HS-27A (cell line): ENCODE measurements around the gene CCER1.
"Not testable (repeated sequence)": the region's sequence is repeated elsewhere in the genome, so short reads cannot be mapped to it uniquely, and the experiment has no call there.

Experiments
- DNase-seq: peaks from one replicate; pipeline ENCODE4 v3.0.0-alpha.2; 2012; ENCODE audit warnings: low read depth, missing footprints

CCER1 gene

GRCh38 chr12:90954921-90955320 is at the start of gene CCER1:
TSS of gene CCER1 (minus strand) at chr12:90955176. CDS start at chr12:90954742, 434 bp downstream.
- DNase-seq, result no peak

- DNase-seq, result no peak
These were observed 48.8 kb upstream of the CCER1 start for GRCh38 chr12:91003737-91004136.

- no peak for DNase-seq
These were observed 46.3 kb upstream of the CCER1 start for GRCh38 chr12:91001306-91001705.

GRCh38 chr12:90999966-91000365 is 45.0 kb upstream of the CCER1 start:
- no peak for DNase-seq

GRCh38 chr12:90999527-90999926 is 44.6 kb upstream of the CCER1 start:
- DNase-seq, result no peak

GRCh38 chr12:90995010-90995409 is 40.0 kb upstream of the CCER1 start:
- DNase-seq, result no peak

- no peak for DNase-seq
These were observed 37.0 kb upstream of the CCER1 start for GRCh38 chr12:90991952-90992465.

- no peak for DNase-seq
These were observed 35.6 kb upstream of the CCER1 start for GRCh38 chr12:90990611-90991010.

GRCh38 chr12:90989686-90990111 is 34.7 kb upstream of the CCER1 start:
- no peak for DNase-seq

GRCh38 chr12:90987520-90987919 is 32.5 kb upstream of the CCER1 start:
- no peak for DNase-seq

GRCh38 chr12:90987101-90987500 is 32.1 kb upstream of the CCER1 start:
- DNase-seq, result peak; percentile 49

GRCh38 chr12:90985331-90985730 is 30.4 kb upstream of the CCER1 start:
- DNase-seq, result not testable (repeated sequence)

- DNase-seq, result no peak
These were observed 29.1 kb upstream of the CCER1 start for GRCh38 chr12:90984114-90984513.

- no peak for DNase-seq
These were observed 27.2 kb upstream of the CCER1 start for GRCh38 chr12:90982170-90982569.

- no peak for DNase-seq
These were observed 25.0 kb upstream of the CCER1 start for GRCh38 chr12:90979951-90980350.

GRCh38 chr12:90979019-90979418 is 24.0 kb upstream of the CCER1 start:
- no peak for DNase-seq

- peak; percentile 42 for DNase-seq
These were observed 23.3 kb upstream of the CCER1 start for GRCh38 chr12:90978117-90978770.

GRCh38 chr12:90977224-90977623 is 22.2 kb upstream of the CCER1 start:
- DNase-seq, result no peak

- DNase-seq, result peak; percentile 31
These were observed 19.3 kb upstream of the CCER1 start for GRCh38 chr12:90974286-90974685.

- no peak for DNase-seq
These were observed 17.2 kb upstream of the CCER1 start for GRCh38 chr12:90972226-90972625.

GRCh38 chr12:90970911-90971310 is 15.9 kb upstream of the CCER1 start:
- DNase-seq, result no peak

GRCh38 chr12:90970471-90970870 is 15.5 kb upstream of the CCER1 start:
- no peak for DNase-seq

GRCh38 chr12:90969851-90970250 is 14.9 kb upstream of the CCER1 start:
- DNase-seq, result no peak

- no peak for DNase-seq
These were observed 14.4 kb upstream of the CCER1 start for GRCh38 chr12:90969346-90969745.
